Caki2 (cell line): Measurements from ENCODE around the gene GRID1. TPM values are rescaled to one million over a fixed set of nuclear protein-coding genes. Genes with fewer than 3 reads are reported as not detected.

Experiments used
- DNase-seq: peaks from one replicate; pipeline ENCODE4 v3.0.0-alpha.2; 2015; ENCODE audit warnings: low read depth
- in situ Hi-C: cut with HindIII; loops from 2 replicates; pipeline ENCODE4 v1.10.0; 2016; ENCODE audit warnings: low sequenced_read_pairs, low pct_unique_long_range_greater_than_20kb, mixed read lengths
- total RNA-seq: library from RNA; depleted of rRNA; stranded (reverse); fragments of >200 nt; shearing (Covaris generic); gene quantifications from 2 replicates; pipeline ENCODE4 v1.2.3, GENCODE V29; 2014; ENCODE audit warnings: low replicate concordance

Gene GRID1
- total RNA-seq, 1 experiment from 2014 or later = 2.6 TPM

- no peak for DNase-seq
- in situ Hi-C loops = no loop called here
Observed at GRCh38 chr10:85888559-85888958, 478.0 kb downstream of the GRID1 start.

- no peak for DNase-seq
- in situ Hi-C loops = no loop called here
Observed at GRCh38 chr10:85888004-85888403, 478.6 kb downstream of the GRID1 start.

GRCh38 chr10:85874208-85874607 lies 492.4 kb downstream of the GRID1 start:
- no peak for DNase-seq
- in situ Hi-C loops = no loop called here

- no peak for DNase-seq
- in situ Hi-C loops = no loop called here
Observed at GRCh38 chr10:85873063-85873462, 493.5 kb downstream of the GRID1 start.

GRCh38 chr10:85868627-85869499 lies 497.7 kb downstream of the GRID1 start:
- DNase-seq = no peak
- in situ Hi-C loops = no loop called here

- in situ Hi-C loops = no loop called here
- no peak for DNase-seq
Observed at GRCh38 chr10:85864868-85865526, 501.6 kb downstream of the GRID1 start.

- no peak for DNase-seq
- in situ Hi-C loops = no loop called here
Observed at GRCh38 chr10:85864173-85864549, 502.4 kb downstream of the GRID1 start.

- in situ Hi-C loops = no loop called here
- peak; percentile 54 for DNase-seq
Observed at GRCh38 chr10:85863301-85864172, 503.1 kb downstream of the GRID1 start.

GRCh38 chr10:85862771-85863170 lies 503.8 kb downstream of the GRID1 start:
- in situ Hi-C loops = no loop called here
- DNase-seq = no peak

- DNase-seq = no peak
- in situ Hi-C loops = no loop called here
Observed at GRCh38 chr10:85861513-85862197, 504.9 kb downstream of the GRID1 start.

- in situ Hi-C loops = no loop called here
Observed at GRCh38 chr10:85859859-85860258, 506.7 kb downstream of the GRID1 start.

GRCh38 chr10:85858776-85859515 lies 507.6 kb downstream of the GRID1 start:
- in situ Hi-C loops = no loop called here

More at GRCh38 chr10:85859859-85860258, 506.7 kb downstream of the GRID1 start:
- no peak for DNase-seq

GRCh38 chr10:85857791-85858190 lies 508.8 kb downstream of the GRID1 start:
- in situ Hi-C loops = no loop called here
- no peak for DNase-seq

More at GRCh38 chr10:85858776-85859515, 507.6 kb downstream of the GRID1 start:
- DNase-seq = no peak

GRCh38 chr10:85857305-85857704 lies 509.3 kb downstream of the GRID1 start:
- no peak for DNase-seq
- in situ Hi-C loops = no loop called here

- in situ Hi-C loops = no loop called here
- no peak for DNase-seq
Observed at GRCh38 chr10:85851934-85852333, 514.7 kb downstream of the GRID1 start.

GRCh38 chr10:85851325-85851724 lies 515.3 kb downstream of the GRID1 start:
- DNase-seq = peak; percentile 35
- in situ Hi-C loops = no loop called here

GRCh38 chr10:85850736-85851135 lies 515.9 kb downstream of the GRID1 start:
- in situ Hi-C loops = no loop called here
- peak; percentile 14 for DNase-seq
